Measurements from ENCODE around the gene ABCF1.

The ABCF1 gene

DNA sequence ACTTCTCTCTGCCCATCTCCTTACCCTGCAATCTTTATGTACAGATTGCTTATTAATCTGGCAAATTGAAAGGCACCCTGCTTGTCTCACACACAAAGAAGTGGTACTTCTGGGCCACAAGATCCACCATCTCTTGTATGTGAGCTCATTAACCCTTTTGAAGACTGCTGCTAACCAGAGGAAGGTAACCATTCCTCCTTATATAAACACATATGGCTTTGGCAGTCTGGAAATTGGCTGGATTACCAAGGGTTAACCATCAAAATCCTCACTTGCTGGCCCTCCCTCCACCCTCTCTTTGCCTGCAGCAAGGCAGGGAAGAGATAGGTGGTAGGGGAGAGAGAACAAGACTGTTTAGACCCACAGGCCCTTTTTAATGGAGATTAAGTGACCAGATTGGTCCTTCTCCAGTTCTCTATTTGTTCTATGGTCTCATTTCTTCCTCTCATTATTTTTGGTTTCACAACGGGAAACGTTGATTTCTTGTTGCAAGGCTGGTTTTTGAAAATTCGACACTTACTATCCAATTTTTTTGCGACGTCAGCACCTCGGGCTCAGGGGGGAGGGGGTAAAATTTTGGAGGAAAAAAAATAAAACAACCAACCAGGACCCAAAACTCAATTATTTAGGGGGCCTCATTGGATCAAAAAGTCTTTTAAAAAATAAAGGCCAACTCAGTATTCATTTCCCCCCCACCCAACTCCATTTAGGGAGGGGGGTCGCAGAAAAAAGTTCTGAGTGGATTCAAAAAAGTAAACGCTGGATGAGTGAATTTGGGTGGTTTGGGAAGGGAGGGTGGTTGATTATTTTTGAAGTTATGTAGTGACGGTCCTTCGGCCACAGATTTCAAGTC, 44.9 kb downstream of the ABCF1 start:
- TF ChIP-seq, protein P1, sequence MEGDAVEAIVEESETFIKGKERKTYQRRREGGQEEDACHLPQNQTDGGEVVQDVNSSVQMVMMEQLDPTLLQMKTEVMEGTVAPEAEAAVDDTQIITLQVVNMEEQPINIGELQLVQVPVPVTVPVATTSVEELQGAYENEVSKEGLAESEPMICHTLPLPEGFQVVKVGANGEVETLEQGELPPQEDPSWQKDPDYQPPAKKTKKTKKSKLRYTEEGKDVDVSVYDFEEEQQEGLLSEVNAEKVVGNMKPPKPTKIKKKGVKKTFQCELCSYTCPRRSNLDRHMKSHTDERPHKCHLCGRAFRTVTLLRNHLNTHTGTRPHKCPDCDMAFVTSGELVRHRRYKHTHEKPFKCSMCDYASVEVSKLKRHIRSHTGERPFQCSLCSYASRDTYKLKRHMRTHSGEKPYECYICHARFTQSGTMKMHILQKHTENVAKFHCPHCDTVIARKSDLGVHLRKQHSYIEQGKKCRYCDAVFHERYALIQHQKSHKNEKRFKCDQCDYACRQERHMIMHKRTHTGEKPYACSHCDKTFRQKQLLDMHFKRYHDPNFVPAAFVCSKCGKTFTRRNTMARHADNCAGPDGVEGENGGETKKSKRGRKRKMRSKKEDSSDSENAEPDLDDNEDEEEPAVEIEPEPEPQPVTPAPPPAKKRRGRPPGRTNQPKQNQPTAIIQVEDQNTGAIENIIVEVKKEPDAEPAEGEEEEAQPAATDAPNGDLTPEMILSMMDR (IDR thresholded peaks at IDR 0.05; ENCODE audit: control insufficient read depth, extremely low read depth, insufficient read depth): no peak
- peak overlapping the region; percentile 79 for H3K4me3 ChIP-seq (ENCODE audit: low read depth, low read length)
- no peak for DNase-seq (ENCODE audit: low read depth)

DNA sequence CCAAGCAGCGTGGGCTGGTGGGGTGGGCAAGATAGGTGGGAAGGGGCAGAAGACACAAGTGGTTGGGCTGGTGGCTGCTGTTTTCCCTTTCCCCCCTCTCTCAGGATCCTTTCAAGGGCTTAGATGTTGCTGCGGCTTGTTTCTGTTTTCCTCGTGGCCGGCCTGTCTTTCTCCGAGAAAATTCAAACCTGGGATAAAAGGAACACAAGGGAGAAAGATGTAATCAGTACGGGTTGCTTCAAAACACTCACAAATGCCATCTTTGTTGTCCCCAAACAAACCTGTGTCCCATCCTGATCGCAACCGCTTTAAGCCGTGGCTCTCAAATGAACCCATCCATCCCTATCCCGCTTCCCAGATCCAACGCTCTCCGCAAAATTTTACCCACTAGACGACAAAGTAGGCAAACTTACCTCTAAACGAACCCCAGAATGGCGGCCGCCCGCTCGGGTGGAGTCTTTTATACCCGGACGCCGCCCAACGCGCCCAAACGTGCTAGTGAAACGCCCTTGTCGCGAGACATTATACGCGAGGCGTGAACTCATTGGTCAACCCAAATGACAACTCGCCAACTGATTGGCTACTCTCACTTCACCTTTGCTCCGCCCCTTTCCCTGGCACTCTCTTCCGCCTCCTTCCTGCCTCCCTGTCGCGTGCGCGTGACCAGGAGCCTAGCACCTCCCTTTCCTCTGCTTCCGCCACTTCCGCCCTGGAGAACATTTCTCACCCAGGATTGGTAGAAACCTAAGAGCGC, 45.7 kb downstream of the ABCF1 start, which contains the start of gene PPP1R10:
Gene PPP1R10, minus strand, starts transcription at position 433 of the 754 bp plus-strand sequence. CDS start 7,299 bp downstream, outside the sequence.
- H3K4me3 ChIP-seq (ENCODE audit: low read depth, low read length): peak within 1 kb of the TSS; percentile 79
- TF ChIP-seq, protein P1 (IDR thresholded peaks at IDR 0.05; ENCODE audit: control insufficient read depth, extremely low read depth, insufficient read depth): no peak
- DNase-seq (ENCODE audit: low read depth): peak; percentile 100

DNA sequence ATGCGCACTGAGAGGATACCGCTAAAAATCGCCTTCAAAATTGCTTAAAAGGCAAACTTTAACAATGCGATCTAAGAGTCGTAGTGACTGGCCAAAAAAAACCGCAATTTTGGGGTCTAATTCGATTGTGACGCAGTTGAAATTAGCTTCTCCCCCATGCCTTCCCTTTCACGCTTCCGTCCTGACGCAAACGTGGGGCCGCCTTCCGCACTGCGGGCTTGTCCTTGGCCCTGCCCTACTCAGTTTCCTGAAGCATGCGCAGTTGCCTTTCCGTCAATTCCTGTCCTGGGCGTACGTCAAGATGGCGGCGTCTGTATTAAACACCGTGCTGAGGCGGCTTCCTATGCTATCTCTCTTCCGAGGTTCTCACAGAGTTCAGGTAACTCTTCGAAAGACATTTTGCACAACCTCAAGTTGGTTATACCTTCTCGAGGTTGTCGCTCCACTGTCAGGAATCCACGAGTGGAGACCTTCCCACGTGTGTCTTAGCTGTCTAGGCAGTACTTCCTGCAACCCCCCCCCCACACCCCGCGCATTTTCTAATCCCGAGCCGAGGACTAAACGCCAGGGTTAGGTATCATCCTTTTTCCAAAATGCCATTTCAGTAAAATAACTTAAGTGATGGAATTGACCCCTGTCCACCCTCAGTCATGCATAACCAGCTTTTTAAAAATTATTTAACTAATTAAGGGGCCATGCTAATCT, 46.5 kb downstream of the ABCF1 start, which contains the start of gene MRPS18B:
Gene MRPS18B, plus strand, starts transcription at position 276 of the 705 bp plus-strand sequence. Its CDS starts 26 bp downstream, at position 302.
- peak; percentile 95 for DNase-seq (ENCODE audit: low read depth)
- TF ChIP-seq, protein P1 (IDR thresholded peaks at IDR 0.05; ENCODE audit: control insufficient read depth, extremely low read depth, insufficient read depth): no peak
- H3K4me3 ChIP-seq (ENCODE audit: low read depth, low read length): peak within 1 kb of the TSS; percentile 79

DNA sequence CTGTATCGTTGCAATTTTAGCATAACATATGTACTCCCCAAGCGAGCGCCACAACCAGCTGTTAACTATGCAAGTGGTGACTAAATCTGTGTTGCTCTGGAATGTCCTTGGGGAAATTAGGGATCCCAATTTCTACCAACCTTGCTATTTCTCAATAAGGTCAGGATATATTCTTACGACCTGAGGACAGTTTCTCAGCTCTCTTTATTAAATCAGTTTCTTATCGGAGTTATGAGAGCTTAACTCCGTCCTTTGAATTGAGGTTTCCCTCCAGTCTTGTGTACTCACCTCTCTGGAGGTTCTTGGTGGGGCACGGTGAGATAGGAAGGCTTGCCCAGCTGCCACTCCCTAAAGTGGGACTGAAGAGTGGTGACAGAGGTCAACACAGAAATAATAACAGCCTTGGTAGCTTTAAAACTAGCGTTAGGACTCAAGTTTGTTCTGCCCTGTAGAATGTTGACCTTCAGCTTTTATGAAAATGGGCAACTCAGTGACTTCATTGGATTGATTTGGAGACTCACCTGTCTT, 47.1 kb downstream of the ABCF1 start:
- H3K4me3 ChIP-seq (ENCODE audit: low read depth, low read length): peak overlapping the region; percentile 79
- no peak for DNase-seq (ENCODE audit: low read depth)

DNA sequence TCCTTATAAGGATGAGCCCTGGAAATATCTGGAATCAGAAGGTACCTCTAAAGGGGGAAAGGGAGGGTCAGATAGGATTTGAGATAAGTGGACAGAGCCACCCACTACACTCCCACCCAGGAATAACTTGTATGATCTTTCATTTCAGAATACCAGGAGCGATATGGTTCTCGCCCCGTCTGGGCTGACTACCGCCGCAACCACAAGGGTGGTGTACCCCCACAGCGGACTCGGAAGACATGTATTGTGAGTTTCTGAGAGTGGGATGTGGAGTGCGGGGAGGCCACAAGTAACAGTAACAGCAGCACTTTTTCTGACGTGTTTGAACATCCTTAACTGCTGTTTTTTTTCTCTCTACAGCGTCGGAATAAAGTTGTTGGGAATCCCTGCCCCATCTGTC, 48.3 kb downstream of the ABCF1 start:
- no peak overlapping the region for H3K4me3 ChIP-seq (ENCODE audit: low read depth, low read length)
- no peak for DNase-seq (ENCODE audit: low read depth)
- TF ChIP-seq, protein P1 (IDR thresholded peaks at IDR 0.05; ENCODE audit: control insufficient read depth, extremely low read depth, insufficient read depth): no peak

More for the DNA sequence above, 47.1 kb downstream of the ABCF1 start:
- TF ChIP-seq, protein P1 (IDR thresholded peaks at IDR 0.05; ENCODE audit: control insufficient read depth, extremely low read depth, insufficient read depth): no peak

DNA sequence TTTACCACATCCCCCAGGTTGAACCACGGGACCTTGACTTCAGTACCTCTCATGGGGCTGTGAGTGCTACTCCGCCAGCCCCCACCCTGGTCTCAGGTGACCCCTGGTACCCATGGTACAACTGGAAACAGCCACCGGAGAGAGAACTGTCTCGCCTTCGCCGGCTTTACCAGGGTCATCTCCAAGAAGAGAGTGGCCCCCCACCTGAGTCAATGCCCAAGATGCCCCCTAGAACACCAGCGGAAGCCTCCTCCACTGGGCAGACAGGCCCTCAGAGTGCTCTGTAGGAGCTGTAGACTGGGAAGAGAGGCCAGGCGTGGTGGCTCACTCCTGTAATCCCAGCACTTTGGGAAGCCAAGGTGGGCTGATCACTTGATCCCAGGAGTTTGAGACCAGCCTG, 54.3 kb downstream of the ABCF1 start:
- TF ChIP-seq, protein P1 (IDR thresholded peaks at IDR 0.05; ENCODE audit: control insufficient read depth, extremely low read depth, insufficient read depth): no peak
- no peak overlapping the region for H3K4me3 ChIP-seq (ENCODE audit: low read depth, low read length)
- DNase-seq (ENCODE audit: low read depth): no peak
